ENCODE measurements around the gene TMEM45B.

DNA sequence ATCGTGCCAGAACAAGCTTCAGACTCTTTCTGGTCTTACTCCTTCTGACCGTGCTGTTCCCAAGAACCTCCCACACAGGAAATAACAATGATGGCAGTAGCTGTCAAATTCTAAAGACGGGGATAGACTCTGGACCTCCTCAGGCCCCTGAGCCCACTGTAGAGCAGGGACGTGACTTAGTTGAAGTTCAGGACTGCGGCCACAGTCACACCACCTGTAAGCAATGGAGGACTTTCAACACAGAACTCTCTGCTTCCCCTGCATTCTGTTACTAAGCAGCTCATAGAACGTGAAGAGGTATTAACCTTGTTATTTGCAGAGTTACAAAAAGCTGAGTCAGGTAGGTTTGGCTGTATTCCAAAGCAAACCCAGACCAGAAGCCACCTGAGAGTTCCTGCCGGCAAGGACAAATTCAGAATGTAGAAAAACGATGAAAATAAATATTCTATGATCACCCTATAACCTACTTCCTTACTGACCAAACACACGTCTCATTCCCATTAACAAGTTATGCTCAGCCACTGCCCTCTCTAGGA, 12.7 kb downstream of the TMEM45B start:
- TF ChIP-seq NFRKB (IDR thresholded peaks at IDR 0.05) (no peak), FOXK2 (IDR thresholded peaks at IDR 0.05) (no peak), SUZ12 (IDR thresholded peaks at IDR 0.05) (no peak), SP1 (IDR thresholded peaks at IDR 0.05) (no peak), ELF4 (IDR thresholded peaks at IDR 0.05) (no peak), TARDBP (IDR thresholded peaks at IDR 0.05) (no peak)
- TF ChIP-seq, protein P1, sequence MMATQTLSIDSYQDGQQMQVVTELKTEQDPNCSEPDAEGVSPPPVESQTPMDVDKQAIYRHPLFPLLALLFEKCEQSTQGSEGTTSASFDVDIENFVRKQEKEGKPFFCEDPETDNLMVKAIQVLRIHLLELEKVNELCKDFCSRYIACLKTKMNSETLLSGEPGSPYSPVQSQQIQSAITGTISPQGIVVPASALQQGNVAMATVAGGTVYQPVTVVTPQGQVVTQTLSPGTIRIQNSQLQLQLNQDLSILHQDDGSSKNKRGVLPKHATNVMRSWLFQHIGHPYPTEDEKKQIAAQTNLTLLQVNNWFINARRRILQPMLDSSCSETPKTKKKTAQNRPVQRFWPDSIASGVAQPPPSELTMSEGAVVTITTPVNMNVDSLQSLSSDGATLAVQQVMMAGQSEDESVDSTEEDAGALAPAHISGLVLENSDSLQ (IDR thresholded peaks at IDR 0.05) = no peak
